ENCODE data around the gene RHOH. TPM values are rescaled to one million over a fixed set of nuclear protein-coding genes. Genes with fewer than 3 reads are reported as not detected.

RHOH gene
- total RNA-seq, 4 donors from 2014 or later, result 0.91 to 3.5 (median 1.5) TPM

DNA sequence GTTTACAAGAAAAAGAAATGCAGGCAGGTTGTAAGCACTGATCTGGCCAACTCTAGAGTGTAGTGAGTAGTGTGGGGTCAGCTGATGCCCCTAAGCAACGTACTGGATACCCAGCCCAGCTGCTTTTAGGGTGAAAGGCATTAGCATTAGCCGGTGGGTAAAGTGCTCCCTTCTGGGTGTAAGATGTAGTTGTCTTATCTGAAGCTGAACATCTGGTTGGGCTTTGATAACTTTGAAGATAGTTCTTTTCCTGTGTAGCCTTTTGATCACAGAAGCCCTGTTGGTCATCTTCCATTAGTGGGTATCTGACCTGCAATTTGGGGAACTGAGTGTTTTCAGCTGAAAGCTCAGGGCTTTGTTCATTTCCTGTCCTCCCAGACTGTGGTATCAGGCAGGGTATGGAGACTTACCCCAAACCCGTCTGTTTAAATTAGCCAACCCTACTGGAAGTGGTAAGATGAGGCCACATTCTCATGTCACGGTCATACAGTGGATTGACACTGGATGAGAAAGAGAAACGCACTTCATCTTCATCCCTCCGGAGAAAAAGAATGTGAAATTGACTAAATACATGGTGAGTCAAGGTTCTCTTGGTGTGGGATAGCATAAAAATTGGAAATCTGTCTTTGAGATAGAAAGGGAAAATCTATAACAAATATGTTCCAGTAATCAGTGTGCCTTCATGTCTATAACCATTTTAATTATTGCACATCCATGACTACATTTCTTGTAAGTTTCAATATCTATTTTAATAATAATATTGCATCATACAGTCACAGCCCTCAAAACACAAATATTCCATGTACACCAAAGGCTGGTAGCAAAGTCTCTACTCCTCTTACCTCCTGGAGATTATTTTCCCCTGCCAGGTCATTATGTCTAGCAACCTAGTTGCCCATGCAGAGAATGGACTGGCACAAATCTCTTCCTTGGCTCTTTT lies 8.7 kb downstream of the RHOH start:
- DNase-seq (ENCODE audit: low spot score in 2 of 2), result no peak
- TF ChIP-seq POLR2A (IDR thresholded peaks at IDR 0.05), result no peak
- TF ChIP-seq POLR2AphosphoS5 (IDR thresholded peaks at IDR 0.05), result no peak
- TF ChIP-seq EP300 (IDR thresholded peaks at IDR 0.05), result no peak
- TF ChIP-seq, protein P1, sequence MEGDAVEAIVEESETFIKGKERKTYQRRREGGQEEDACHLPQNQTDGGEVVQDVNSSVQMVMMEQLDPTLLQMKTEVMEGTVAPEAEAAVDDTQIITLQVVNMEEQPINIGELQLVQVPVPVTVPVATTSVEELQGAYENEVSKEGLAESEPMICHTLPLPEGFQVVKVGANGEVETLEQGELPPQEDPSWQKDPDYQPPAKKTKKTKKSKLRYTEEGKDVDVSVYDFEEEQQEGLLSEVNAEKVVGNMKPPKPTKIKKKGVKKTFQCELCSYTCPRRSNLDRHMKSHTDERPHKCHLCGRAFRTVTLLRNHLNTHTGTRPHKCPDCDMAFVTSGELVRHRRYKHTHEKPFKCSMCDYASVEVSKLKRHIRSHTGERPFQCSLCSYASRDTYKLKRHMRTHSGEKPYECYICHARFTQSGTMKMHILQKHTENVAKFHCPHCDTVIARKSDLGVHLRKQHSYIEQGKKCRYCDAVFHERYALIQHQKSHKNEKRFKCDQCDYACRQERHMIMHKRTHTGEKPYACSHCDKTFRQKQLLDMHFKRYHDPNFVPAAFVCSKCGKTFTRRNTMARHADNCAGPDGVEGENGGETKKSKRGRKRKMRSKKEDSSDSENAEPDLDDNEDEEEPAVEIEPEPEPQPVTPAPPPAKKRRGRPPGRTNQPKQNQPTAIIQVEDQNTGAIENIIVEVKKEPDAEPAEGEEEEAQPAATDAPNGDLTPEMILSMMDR (IDR thresholded peaks at IDR 0.05), result no peak
- Histone ChIP-seq H3K4me1 (no peaks in the 10 kb centered on the region), H3K4me3 (no peak overlapping the region), H3K27ac (no peak overlapping the region), H3K36me3 (no peaks in the 10 kb centered on the region), H3K9me3 (no peaks in the 10 kb centered on the region), H3K27me3 (no peaks in the 10 kb centered on the region)
- 64% methylated on average over 6 of the region's 6 CpGs for WGBS

DNA sequence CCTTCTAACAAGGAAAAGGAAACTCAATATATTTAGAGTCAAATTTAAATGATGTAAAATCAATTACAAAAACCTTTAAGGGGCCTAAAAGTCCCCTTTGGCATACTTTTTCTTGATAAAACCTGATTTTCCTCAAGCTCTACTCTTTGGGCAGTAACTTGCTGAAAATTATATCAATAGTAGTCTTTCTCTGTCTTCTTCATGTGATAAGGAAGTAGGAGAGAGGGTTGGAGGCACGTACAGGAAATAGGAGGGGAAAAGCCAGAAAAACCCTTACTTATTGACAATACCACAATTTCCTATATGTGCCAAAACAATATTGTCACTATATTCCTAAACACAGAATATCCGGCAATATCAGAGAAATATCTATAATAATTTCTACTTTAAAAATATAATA lies 9.6 kb downstream of the RHOH start:
- 62% methylated on average over 2 of the region's 2 CpGs for WGBS
- Histone ChIP-seq H3K27me3 (no peaks in the 10 kb centered on the region), H3K36me3 (no peaks in the 10 kb centered on the region), H3K4me1 (no peaks in the 10 kb centered on the region), H3K9me3 (no peaks in the 10 kb centered on the region), H3K27ac (no peak overlapping the region), H3K4me3 (no peak overlapping the region)
- no peak for TF ChIP-seq POLR2AphosphoS5 (IDR thresholded peaks at IDR 0.05)
- TF ChIP-seq EP300 (IDR thresholded peaks at IDR 0.05), result no peak
- TF ChIP-seq POLR2A (IDR thresholded peaks at IDR 0.05), result no peak
- TF ChIP-seq, protein P1 (IDR thresholded peaks at IDR 0.05), result no peak
- no peak for DNase-seq (ENCODE audit: low spot score in 2 of 2)

DNA sequence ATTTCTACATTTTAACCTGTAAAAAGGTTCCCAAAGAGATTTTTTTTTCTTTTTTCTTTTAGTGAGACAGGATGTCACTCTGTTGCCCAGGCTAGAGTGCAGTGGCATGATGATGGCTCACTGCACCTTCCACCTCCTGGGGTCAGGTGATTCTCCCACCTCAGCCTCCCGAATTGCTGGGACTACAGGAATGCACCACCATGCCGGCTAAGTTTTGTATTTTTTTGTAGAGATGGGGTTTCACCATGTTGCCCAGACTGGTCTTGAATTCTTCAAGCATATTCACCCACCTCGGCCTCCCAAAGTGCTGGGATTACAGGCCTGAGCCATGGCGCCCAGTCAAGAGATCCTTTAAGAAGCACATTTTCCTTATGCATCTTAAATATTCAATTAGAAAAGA lies 12.6 kb downstream of the RHOH start:
- Histone ChIP-seq H3K9me3 (no peaks in the 10 kb centered on the region), H3K27me3 (no peaks in the 10 kb centered on the region), H3K4me3 (no peak overlapping the region), H3K36me3 (no peaks in the 10 kb centered on the region), H3K4me1 (no peaks in the 10 kb centered on the region), H3K27ac (no peak overlapping the region)
- no peak for DNase-seq (ENCODE audit: low spot score in 2 of 2)
- TF ChIP-seq POLR2A (IDR thresholded peaks at IDR 0.05), result no peak
- TF ChIP-seq EP300 (IDR thresholded peaks at IDR 0.05), result no peak
- TF ChIP-seq, protein P1 (IDR thresholded peaks at IDR 0.05), result no peak
- no peak for TF ChIP-seq POLR2AphosphoS5 (IDR thresholded peaks at IDR 0.05)
- WGBS, result 96% methylated on average over 4 of the region's 4 CpGs

DNA sequence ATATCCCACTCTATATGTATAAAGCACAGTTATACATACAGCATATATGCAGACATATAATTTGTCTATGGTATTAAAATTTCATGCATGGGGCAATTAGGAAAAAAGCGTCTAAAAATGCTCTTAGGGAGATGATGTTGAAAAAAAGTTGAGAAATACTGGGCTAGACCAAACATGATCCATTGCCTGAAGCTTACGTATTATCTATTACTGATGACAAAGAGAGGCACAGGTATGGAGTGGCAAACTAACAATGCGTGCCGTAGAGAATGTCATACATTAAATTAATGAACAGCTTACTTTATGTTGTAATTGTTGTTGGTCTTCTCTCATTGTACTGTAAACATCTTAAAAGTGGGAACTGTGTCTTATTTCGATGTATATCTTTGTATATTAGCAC lies 13.9 kb downstream of the RHOH start:
- no peaks in the 10 kb centered on the region for H3K9me3 ChIP-seq
- no peaks in the 10 kb centered on the region for H3K27me3 ChIP-seq
- H3K4me3 ChIP-seq, result no peak overlapping the region
- H3K36me3 ChIP-seq, result no peaks in the 10 kb centered on the region
- TF ChIP-seq, protein P1 (IDR thresholded peaks at IDR 0.05), result no peak
- TF ChIP-seq EP300 (IDR thresholded peaks at IDR 0.05) (no peak), POLR2AphosphoS5 (IDR thresholded peaks at IDR 0.05) (no peak)
- no peak overlapping the region for H3K27ac ChIP-seq
- no peak for DNase-seq (ENCODE audit: low spot score in 2 of 2)
- 61% methylated on average over 5 of the region's 5 CpGs for WGBS
- H3K4me1 ChIP-seq, result no peaks in the 10 kb centered on the region

Measured in suprapubic skin (tissue), 4 donors.